ENCODE measurements around the gene CTCF.

The CTCF gene

DNA sequence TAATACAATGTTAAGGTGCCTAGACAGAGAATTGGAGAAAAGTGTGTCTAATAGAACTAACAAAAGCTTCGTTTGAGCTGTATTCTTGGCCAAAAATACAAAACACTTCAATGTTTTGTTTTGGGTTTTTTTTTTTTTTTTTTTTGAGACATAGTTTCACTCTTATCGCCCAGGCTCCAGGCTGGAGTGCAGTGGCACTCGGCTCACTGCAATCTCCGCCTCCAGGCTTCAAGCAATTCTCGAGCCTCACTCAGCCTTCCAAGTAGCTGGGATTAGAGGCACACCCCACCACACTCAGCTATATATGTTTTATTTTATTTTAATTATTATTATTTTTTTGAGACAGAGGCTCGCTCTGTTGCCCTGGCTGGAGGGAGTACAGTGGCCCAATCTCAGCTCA lies 44.3 kb downstream of the CTCF start:
- H3K9me3 ChIP-seq (ENCODE audit: control extremely low read depth in 1 of 5, control insufficient read depth in 4 of 5, insufficient read depth in 2 of 5, low read depth in 1 of 5, low read length in 4 of 5), result no peaks in the 10 kb centered on the region
- no peaks in the 10 kb centered on the region for H3K27me3 ChIP-seq (replicated peaks in 2 of 5; ENCODE audit: control insufficient read depth in 4 of 5, insufficient read depth in 5 of 5, low read length in 4 of 5)
- no peak overlapping the region for H3K4me3 ChIP-seq (ENCODE audit: control insufficient read depth in 1 of 7, extremely low read depth in 1 of 7, insufficient read depth in 4 of 7, low read depth in 2 of 7, low read length in 6 of 7)
- H3K27ac ChIP-seq (ENCODE audit: insufficient read depth in 1 of 2, low read depth in 1 of 2, low read length in 2 of 2, poor library complexity in 1 of 2, severe bottlenecking in 2 of 2), result no peak overlapping the region
- no CpG with 5 or more reads among the region's 6 CpGs for WGBS (ENCODE audit: insufficient coverage)
- DNase-seq, result no peak
- peaks cover 12 to 20% (median 14%) of the 10 kb centered on the region in 4 experiments for H3K36me3 ChIP-seq (ENCODE audit: control insufficient read depth in 4 of 4, insufficient read depth in 4 of 4, low read length in 3 of 4)
- ChIA-PET POLR2A (no interaction called here), CTCF (interaction anchor here (0.6 to 1.3 kb wide), 3 partner anchors 11 to 76 kb away, joined by 3 read pairs; no protein-coding TSS in a partner anchor)
- no peaks in the 10 kb centered on the region for H3K4me1 ChIP-seq (ENCODE audit: control extremely low read depth in 1 of 4, control insufficient read depth in 4 of 4, insufficient read depth in 4 of 4, low read length in 3 of 4)

DNA sequence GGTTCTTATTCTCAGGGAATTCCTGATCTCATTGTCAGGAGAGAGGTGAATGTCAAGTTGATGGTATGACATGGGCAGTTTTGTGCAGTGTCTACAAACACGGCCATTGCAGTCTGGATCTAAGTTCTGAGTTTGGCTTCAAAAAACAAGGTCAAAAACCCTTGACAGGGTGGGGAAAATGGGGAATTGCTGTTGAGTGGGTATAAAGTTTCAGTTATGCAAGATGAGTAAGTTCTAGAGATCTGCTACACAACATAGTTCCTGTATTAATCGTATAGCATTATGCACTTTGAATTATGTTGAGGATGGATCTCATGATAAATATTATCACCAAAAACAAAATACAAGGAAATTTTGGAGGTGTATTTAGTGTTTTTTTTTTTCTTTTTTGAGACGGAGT lies 46.0 kb downstream of the CTCF start:
- ChIA-PET CTCF (no interaction called here), POLR2A (no interaction called here)
- WGBS (ENCODE audit: insufficient coverage), result 100% methylated on average over 1 of the region's 3 CpGs
- Histone ChIP-seq H3K4me1 (ENCODE audit: control extremely low read depth in 1 of 4, control insufficient read depth in 4 of 4, insufficient read depth in 4 of 4, low read length in 3 of 4) (no peaks in the 10 kb centered on the region), H3K27ac (ENCODE audit: insufficient read depth in 1 of 2, low read depth in 1 of 2, low read length in 2 of 2, poor library complexity in 1 of 2, severe bottlenecking in 2 of 2) (no peak overlapping the region), H3K27me3 (replicated peaks in 2 of 5; ENCODE audit: control insufficient read depth in 4 of 5, insufficient read depth in 5 of 5, low read length in 4 of 5) (no peaks in the 10 kb centered on the region), H3K36me3 (ENCODE audit: control insufficient read depth in 4 of 4, insufficient read depth in 4 of 4, low read length in 3 of 4) (peaks cover 21 to 32% (median 24%) of the 10 kb centered on the region in 4 experiments), H3K9me3 (ENCODE audit: control extremely low read depth in 1 of 5, control insufficient read depth in 4 of 5, insufficient read depth in 2 of 5, low read depth in 1 of 5, low read length in 4 of 5) (no peaks in the 10 kb centered on the region), H3K4me3 (ENCODE audit: control insufficient read depth in 1 of 7, extremely low read depth in 1 of 7, insufficient read depth in 4 of 7, low read depth in 2 of 7, low read length in 6 of 7) (no peak overlapping the region)
- no peak for DNase-seq

DNA sequence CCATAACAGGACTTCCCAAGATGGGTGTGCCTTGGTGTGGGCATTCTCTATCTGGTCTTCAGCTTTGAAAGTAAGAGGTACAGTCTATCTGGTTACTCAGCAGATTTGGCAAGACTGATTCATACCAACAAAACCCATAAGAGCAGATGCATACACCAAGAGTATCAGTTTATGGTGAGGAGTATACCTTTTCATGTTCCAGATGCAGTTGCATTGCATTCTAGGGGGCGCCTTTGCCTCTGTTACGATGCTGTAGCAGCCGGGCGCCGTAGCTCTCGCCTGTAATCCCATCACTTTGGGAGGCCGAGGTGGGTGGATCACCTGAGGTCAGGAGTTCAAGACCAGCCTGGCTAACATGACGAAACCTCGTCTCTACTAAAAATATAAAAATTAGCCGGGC lies 51.5 kb downstream of the CTCF start:
- 100% methylated on average over 10 of the region's 10 CpGs for WGBS (ENCODE audit: insufficient coverage)
- H3K27ac ChIP-seq (ENCODE audit: insufficient read depth in 1 of 2, low read depth in 1 of 2, low read length in 2 of 2, poor library complexity in 1 of 2, severe bottlenecking in 2 of 2), result no peak overlapping the region
- H3K4me1 ChIP-seq (ENCODE audit: control extremely low read depth in 1 of 4, control insufficient read depth in 4 of 4, insufficient read depth in 4 of 4, low read length in 3 of 4), result no peaks in the 10 kb centered on the region
- CTCF ChIA-PET, result interaction anchor here (0.5 to 2.6 kb wide), 7 partner anchors 14 to 93 kb away, joined by 3 to 13 read pairs (median 5); partner anchors contain the start of gene CARMIL2
- no peaks in the 10 kb centered on the region for H3K27me3 ChIP-seq (replicated peaks in 2 of 5; ENCODE audit: control insufficient read depth in 4 of 5, insufficient read depth in 5 of 5, low read length in 4 of 5)
- POLR2A ChIA-PET, result no interaction called here
- no peak overlapping the region for H3K4me3 ChIP-seq (ENCODE audit: control insufficient read depth in 1 of 7, extremely low read depth in 1 of 7, insufficient read depth in 4 of 7, low read depth in 2 of 7, low read length in 6 of 7)
- peak; percentile 11 to 23 (median 22) for DNase-seq
- no peaks in the 10 kb centered on the region for H3K9me3 ChIP-seq (ENCODE audit: control extremely low read depth in 1 of 5, control insufficient read depth in 4 of 5, insufficient read depth in 2 of 5, low read depth in 1 of 5, low read length in 4 of 5)
- H3K36me3 ChIP-seq (ENCODE audit: control insufficient read depth in 4 of 4, insufficient read depth in 4 of 4, low read length in 3 of 4), result peaks cover 18 to 68% (median 49%) of the 10 kb centered on the region in 4 experiments

DNA sequence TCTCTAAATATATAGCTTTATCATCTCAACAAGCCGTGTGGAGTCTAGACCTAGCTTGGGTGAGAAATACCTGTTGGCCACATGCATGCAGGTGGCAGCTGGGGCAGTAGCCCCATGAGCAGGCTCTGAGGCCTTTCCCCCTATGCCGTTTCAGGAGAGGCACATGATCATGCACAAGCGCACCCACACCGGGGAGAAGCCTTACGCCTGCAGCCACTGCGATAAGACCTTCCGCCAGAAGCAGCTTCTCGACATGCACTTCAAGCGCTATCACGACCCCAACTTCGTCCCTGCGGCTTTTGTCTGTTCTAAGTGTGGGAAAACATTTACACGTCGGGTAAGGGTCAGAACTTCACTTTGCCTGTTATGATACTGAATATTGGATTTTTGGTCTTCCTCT lies 65.9 kb downstream of the CTCF start:
- Histone ChIP-seq H3K9me3 (ENCODE audit: control extremely low read depth in 1 of 5, control insufficient read depth in 4 of 5, insufficient read depth in 2 of 5, low read depth in 1 of 5, low read length in 4 of 5) (no peaks in the 10 kb centered on the region), H3K4me3 (ENCODE audit: control insufficient read depth in 1 of 7, extremely low read depth in 1 of 7, insufficient read depth in 4 of 7, low read depth in 2 of 7, low read length in 6 of 7) (no peak overlapping the region), H3K36me3 (ENCODE audit: control insufficient read depth in 4 of 4, insufficient read depth in 4 of 4, low read length in 3 of 4) (peaks cover 25 to 80% (median 52%) of the 10 kb centered on the region in 4 experiments), H3K27ac (ENCODE audit: insufficient read depth in 1 of 2, low read depth in 1 of 2, low read length in 2 of 2, poor library complexity in 1 of 2, severe bottlenecking in 2 of 2) (no peak overlapping the region), H3K4me1 (ENCODE audit: control extremely low read depth in 1 of 4, control insufficient read depth in 4 of 4, insufficient read depth in 4 of 4, low read length in 3 of 4) (no peaks in the 10 kb centered on the region), H3K27me3 (replicated peaks in 2 of 5; ENCODE audit: control insufficient read depth in 4 of 5, insufficient read depth in 5 of 5, low read length in 4 of 5) (no peaks in the 10 kb centered on the region)
- ChIA-PET CTCF (interaction anchor here (2.3 kb wide), 1 partner anchor 16 kb away, joined by 8 read pairs; the partner anchor contains the start of gene CARMIL2), POLR2A (interaction anchor here (0.6 kb wide), 1 partner anchor 27 kb away, joined by 4 read pairs; no protein-coding TSS in a partner anchor)
- WGBS (ENCODE audit: insufficient coverage), result 99% methylated on average over 13 of the region's 14 CpGs
- DNase-seq, result no peak

DNA sequence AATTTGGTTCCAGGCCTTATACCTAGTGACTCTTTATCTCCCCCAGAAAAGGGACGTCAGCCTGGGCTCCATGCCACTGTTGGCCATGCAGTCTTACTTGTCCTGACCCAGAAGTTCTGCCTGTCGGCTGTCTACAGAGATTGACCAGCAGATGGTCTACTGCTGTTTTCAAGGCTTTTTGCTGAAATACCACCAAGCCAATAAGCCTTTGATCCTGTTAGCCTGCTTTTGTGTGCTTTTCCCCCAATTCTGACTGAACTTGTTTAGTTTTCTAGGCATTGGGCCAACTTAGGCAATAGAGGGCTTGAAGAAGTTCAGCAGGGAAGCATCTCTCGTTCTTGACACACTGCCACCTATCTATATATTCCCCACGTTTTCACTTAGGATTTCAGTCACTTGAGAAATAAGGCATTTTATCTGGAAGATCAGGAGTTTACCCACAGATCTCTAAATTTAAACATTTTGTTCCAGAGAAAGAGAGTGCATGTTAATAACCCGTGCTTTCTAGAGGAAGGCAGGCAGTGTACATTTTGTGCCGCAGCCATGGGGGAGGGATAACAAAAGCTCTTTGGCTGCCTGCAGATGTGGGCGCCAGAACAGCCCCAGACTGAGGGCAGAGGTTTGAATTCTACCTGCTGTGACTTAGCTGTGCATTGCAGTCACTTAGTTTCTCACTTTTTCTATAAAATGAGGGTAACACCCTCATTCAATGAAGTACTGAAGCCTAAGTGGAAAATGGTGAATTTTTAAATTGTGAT lies 70.3 kb downstream of the CTCF start:
- no peak overlapping the region for H3K27ac ChIP-seq (ENCODE audit: insufficient read depth in 1 of 2, low read depth in 1 of 2, low read length in 2 of 2, poor library complexity in 1 of 2, severe bottlenecking in 2 of 2)
- WGBS (ENCODE audit: insufficient coverage), result 98% methylated on average over 5 of the region's 7 CpGs
- no peak for DNase-seq
- H3K4me3 ChIP-seq (ENCODE audit: control insufficient read depth in 1 of 7, extremely low read depth in 1 of 7, insufficient read depth in 4 of 7, low read depth in 2 of 7, low read length in 6 of 7), result no peak overlapping the region
- ChIA-PET POLR2A (no interaction called here), CTCF (interaction anchor here (0.7 to 3.4 kb wide), 7 partner anchors 7 to 112 kb away, joined by 3 to 27 read pairs (median 4); partner anchors contain the start of genes CARMIL2 and RIPOR1)
- H3K4me1 ChIP-seq (ENCODE audit: control extremely low read depth in 1 of 4, control insufficient read depth in 4 of 4, insufficient read depth in 4 of 4, low read length in 3 of 4), result no peaks in the 10 kb centered on the region
- no peaks in the 10 kb centered on the region for H3K27me3 ChIP-seq (replicated peaks in 2 of 5; ENCODE audit: control insufficient read depth in 4 of 5, insufficient read depth in 5 of 5, low read length in 4 of 5)
- peaks cover 21 to 78% (median 52%) of the 10 kb centered on the region in 4 experiments for H3K36me3 ChIP-seq (ENCODE audit: control insufficient read depth in 4 of 4, insufficient read depth in 4 of 4, low read length in 3 of 4)
- no peaks in the 10 kb centered on the region for H3K9me3 ChIP-seq (ENCODE audit: control extremely low read depth in 1 of 5, control insufficient read depth in 4 of 5, insufficient read depth in 2 of 5, low read depth in 1 of 5, low read length in 4 of 5)

DNA sequence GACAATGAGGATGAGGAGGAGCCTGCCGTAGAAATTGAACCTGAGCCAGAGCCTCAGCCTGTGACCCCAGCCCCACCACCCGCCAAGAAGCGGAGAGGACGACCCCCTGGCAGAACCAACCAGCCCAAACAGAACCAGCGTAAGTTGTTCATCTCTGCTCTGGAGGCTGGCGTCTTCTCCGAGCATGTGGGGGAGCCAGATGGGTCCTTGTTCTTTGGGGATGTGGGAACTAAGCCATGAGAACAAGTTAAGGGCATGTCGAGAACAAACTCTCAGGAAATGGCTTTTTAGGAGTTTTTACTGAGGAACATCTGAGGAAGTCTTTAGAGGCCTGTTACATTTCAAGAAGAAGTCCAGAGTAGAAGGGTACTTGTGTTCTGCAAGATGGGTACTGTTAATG lies 74.4 kb downstream of the CTCF start:
- H3K27me3 ChIP-seq (replicated peaks in 2 of 5; ENCODE audit: control insufficient read depth in 4 of 5, insufficient read depth in 5 of 5, low read length in 4 of 5), result no peaks in the 10 kb centered on the region
- H3K9me3 ChIP-seq (ENCODE audit: control extremely low read depth in 1 of 5, control insufficient read depth in 4 of 5, insufficient read depth in 2 of 5, low read depth in 1 of 5, low read length in 4 of 5), result no peaks in the 10 kb centered on the region
- no peak overlapping the region for H3K4me3 ChIP-seq (ENCODE audit: control insufficient read depth in 1 of 7, extremely low read depth in 1 of 7, insufficient read depth in 4 of 7, low read depth in 2 of 7, low read length in 6 of 7)
- 98% methylated on average over 7 of the region's 8 CpGs for WGBS (ENCODE audit: insufficient coverage)
- POLR2A ChIA-PET, result no interaction called here
- H3K4me1 ChIP-seq (ENCODE audit: control extremely low read depth in 1 of 4, control insufficient read depth in 4 of 4, insufficient read depth in 4 of 4, low read length in 3 of 4), result no peaks in the 10 kb centered on the region
- DNase-seq, result no peak
- peaks cover 22 to 66% (median 43%) of the 10 kb centered on the region in 4 experiments for H3K36me3 ChIP-seq (ENCODE audit: control insufficient read depth in 4 of 4, insufficient read depth in 4 of 4, low read length in 3 of 4)
- H3K27ac ChIP-seq (ENCODE audit: insufficient read depth in 1 of 2, low read depth in 1 of 2, low read length in 2 of 2, poor library complexity in 1 of 2, severe bottlenecking in 2 of 2), result no peak overlapping the region
- CTCF ChIA-PET, result interaction anchor here (1.8 to 2.7 kb wide), 2 partner anchors 19 to 116 kb away, joined by 4 to 16 read pairs; no protein-coding TSS in a partner anchor

DNA sequence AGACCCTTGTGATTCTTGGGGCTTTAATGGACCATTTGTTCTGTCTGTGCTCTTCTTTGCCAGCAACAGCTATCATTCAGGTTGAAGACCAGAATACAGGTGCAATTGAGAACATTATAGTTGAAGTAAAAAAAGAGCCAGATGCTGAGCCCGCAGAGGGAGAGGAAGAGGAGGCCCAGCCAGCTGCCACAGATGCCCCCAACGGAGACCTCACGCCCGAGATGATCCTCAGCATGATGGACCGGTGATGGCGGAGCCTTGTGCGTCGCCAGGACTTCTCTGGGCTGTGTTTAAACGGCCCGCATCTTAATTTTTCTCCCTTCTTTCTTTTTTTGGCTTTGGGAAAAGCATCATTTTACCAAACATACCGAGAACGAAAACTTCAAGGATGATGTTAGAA lies 75.3 kb downstream of the CTCF start:
- POLR2A ChIA-PET, result no interaction called here
- Histone ChIP-seq H3K27ac (ENCODE audit: insufficient read depth in 1 of 2, low read depth in 1 of 2, low read length in 2 of 2, poor library complexity in 1 of 2, severe bottlenecking in 2 of 2) (no peak overlapping the region), H3K9me3 (ENCODE audit: control extremely low read depth in 1 of 5, control insufficient read depth in 4 of 5, insufficient read depth in 2 of 5, low read depth in 1 of 5, low read length in 4 of 5) (no peaks in the 10 kb centered on the region), H3K4me3 (ENCODE audit: control insufficient read depth in 1 of 7, extremely low read depth in 1 of 7, insufficient read depth in 4 of 7, low read depth in 2 of 7, low read length in 6 of 7) (no peak overlapping the region), H3K36me3 (ENCODE audit: control insufficient read depth in 4 of 4, insufficient read depth in 4 of 4, low read length in 3 of 4) (peaks cover 20 to 56% (median 36%) of the 10 kb centered on the region in 4 experiments), H3K4me1 (ENCODE audit: control extremely low read depth in 1 of 4, control insufficient read depth in 4 of 4, insufficient read depth in 4 of 4, low read length in 3 of 4) (no peaks in the 10 kb centered on the region), H3K27me3 (replicated peaks in 2 of 5; ENCODE audit: control insufficient read depth in 4 of 5, insufficient read depth in 5 of 5, low read length in 4 of 5) (no peaks in the 10 kb centered on the region)
- no peak for DNase-seq
- 99% methylated on average over 12 of the region's 12 CpGs for WGBS (ENCODE audit: insufficient coverage)
- CTCF ChIA-PET, result interaction anchor here (1.6 to 2.7 kb wide), 3 partner anchors 90 to 122 kb away, joined by 3 to 16 read pairs (median 13); no protein-coding TSS in a partner anchor

Data from common myeloid progenitor, CD34-positive (primary cell).